Stimulated activated CD8-positive, alpha-beta memory T cell treated with anti-CD3 and anti-CD28 coated beads, Interleukin-15, amount 100 ng/mL, for 48 hours (primary cell): ENCODE results near the gene DDIT3.

Experiments used
- DNase-seq, 2 donors: peaks; one replicate each; pipeline ENCODE4 v3.0.0-alpha.2; 2020; ENCODE audit warnings: low read depth in 2 of 2

Gene DDIT3

GRCh38 chr12:57547288-57548012, 27.1 kb upstream of the DDIT3 start:
- DNase-seq = no peak

GRCh38 chr12:57546438-57547287, 26.3 kb upstream of the DDIT3 start, which contains the start of gene DCTN2:
Gene DCTN2, minus strand, starts transcription at chr12:57547192. Its CDS starts 129 bp downstream, at chr12:57547063.
- peak; percentile 92 to 93 for DNase-seq

- DNase-seq = no peak
Observed at GRCh38 chr12:57545809-57546437, 25.6 kb upstream of the DDIT3 start.

- no peak for DNase-seq
Observed at GRCh38 chr12:57543581-57543980, 23.3 kb upstream of the DDIT3 start.

- no peak for DNase-seq
Observed at GRCh38 chr12:57541717-57542116, 21.4 kb upstream of the DDIT3 start.

- DNase-seq = no peak
Observed at GRCh38 chr12:57541001-57541400, 20.7 kb upstream of the DDIT3 start.

- no peak for DNase-seq
Observed at GRCh38 chr12:57539134-57539768, 18.9 kb upstream of the DDIT3 start.

GRCh38 chr12:57536597-57536942, 16.3 kb upstream of the DDIT3 start:
- DNase-seq = no peak

- no peak for DNase-seq
Observed at GRCh38 chr12:57535764-57536596, 15.7 kb upstream of the DDIT3 start.

GRCh38 chr12:57534991-57535543, 14.8 kb upstream of the DDIT3 start:
- DNase-seq = no peak

GRCh38 chr12:57534250-57534649, 13.9 kb upstream of the DDIT3 start:
- no peak for DNase-seq

GRCh38 chr12:57533108-57533507, 12.8 kb upstream of the DDIT3 start:
- DNase-seq = no peak

GRCh38 chr12:57531836-57532235, 11.5 kb upstream of the DDIT3 start:
- no peak for DNase-seq

- no peak for DNase-seq
Observed at GRCh38 chr12:57530396-57531142, 10.3 kb upstream of the DDIT3 start.

GRCh38 chr12:57529831-57530230, 9.5 kb upstream of the DDIT3 start:
- no peak for DNase-seq

GRCh38 chr12:57528831-57529555, 8.7 kb upstream of the DDIT3 start:
- no peak for DNase-seq

- DNase-seq = no peak
Observed at GRCh38 chr12:57528176-57528575, 7.9 kb upstream of the DDIT3 start.

- DNase-seq = no peak
Observed at GRCh38 chr12:57527184-57527583, 6.9 kb upstream of the DDIT3 start.

GRCh38 chr12:57526477-57527126, 6.3 kb upstream of the DDIT3 start:
- DNase-seq = no peak
